ENCODE measurements around the gene ABCB10. TPM values are rescaled to one million over a fixed set of nuclear protein-coding genes. Genes with fewer than 3 reads are reported as not detected.
"Not testable (repeated sequence)": the region's sequence is repeated elsewhere in the genome, so short reads cannot be mapped to it uniquely, and the experiment has no call there.

ABCB10 gene
- total and polyA plus RNA-seq, 5 donors from 2014 or later = 10.5 to 20.0 (median 17.1) TPM

DNA sequence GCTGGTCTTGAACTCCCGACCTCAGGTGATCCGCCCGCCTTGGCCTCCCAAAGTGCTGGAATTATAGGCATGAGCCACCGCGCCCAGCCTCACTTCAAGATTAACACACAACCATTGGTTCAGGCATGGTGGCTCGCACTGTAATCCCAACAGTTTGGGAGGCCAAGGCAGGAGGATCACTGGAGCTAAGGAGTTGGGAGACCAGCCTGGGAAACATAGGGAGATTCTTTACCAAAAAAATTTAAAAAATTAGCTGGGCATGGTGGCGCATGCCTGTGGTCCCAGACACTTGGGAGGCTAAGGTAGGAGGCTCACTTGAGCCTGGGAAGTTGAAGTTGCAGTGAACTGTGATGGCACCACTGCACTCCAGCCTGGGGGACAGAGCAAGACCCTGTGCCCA lies 37.4 kb upstream of the ABCB10 start:
- not testable (repeated sequence) for H3K27me3 Mint-ChIP-seq; H3K27me3 ChIP-seq (ENCODE audit: control insufficient read depth, insufficient read depth, low read length); DNase-seq; H3K4me1 ChIP-seq (ENCODE audit: control insufficient read depth, insufficient read depth, low read length, poor library complexity, severe bottlenecking); H3K9me3 ChIP-seq (ENCODE audit: control insufficient read depth in 2 of 2, low read length in 2 of 2); H3K4me3 Mint-ChIP-seq; H3K9me3 Mint-ChIP-seq; H3K27ac ChIP-seq (ENCODE audit: insufficient read depth, low read length, poor library complexity, severe bottlenecking); H3K27ac Mint-ChIP-seq; H3K4me3 ChIP-seq (ENCODE audit: low read depth, low read length); ATAC-seq (ENCODE audit: low read depth in 2 of 2)
- Mint-ChIP-seq H3K4me1 (peaks cover 8 to 13% (median 10%) of the 10 kb centered on the region in 4 donors), H3K36me3 (peaks cover 27% of the 10 kb centered on the region)
- peaks cover 48% of the 10 kb centered on the region for H3K36me3 ChIP-seq (ENCODE audit: control insufficient read depth, insufficient read depth, low read length)

DNA sequence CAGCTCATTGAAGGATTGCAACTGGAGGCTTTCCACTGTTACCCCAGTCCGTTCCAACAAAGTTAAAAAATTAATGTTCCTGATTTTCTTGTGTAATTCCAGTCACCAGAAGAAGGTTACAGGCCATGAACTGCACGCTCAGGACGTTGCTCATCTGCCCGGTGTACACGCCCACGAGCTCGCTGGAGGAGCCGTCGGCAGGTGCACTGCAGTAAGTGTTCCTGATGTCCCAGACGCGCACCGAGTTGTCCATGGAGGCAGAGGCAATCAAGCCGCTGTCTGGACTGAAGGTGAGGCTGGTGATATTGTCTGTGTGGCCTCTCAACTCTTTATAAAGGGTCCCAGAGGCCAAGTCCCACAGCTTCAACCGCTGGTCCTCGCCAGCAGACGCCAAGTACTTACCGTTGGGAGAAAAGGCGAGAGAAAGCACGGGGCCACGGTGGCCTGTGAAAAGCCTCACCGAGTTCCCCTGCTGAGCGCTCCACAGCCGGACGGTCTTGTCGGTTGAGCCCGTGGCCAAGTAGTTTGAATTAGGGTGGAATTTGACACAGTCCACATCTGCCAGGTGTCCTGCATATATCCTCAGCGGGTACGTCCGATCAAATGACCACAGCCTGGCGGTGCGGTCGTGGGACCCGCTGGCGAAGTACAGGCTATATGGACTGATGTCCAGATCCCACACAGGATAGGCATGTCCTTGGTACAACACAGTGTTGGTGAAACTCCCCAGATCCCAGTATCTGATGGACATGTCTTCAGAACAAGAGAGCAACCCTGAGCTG lies 35.9 kb upstream of the ABCB10 start:
- no peak for ATAC-seq (ENCODE audit: low read depth in 2 of 2)
- H3K27ac Mint-ChIP-seq = no peak overlapping the region
- no peaks in the 10 kb centered on the region for H3K4me1 ChIP-seq (ENCODE audit: control insufficient read depth, insufficient read depth, low read length, poor library complexity, severe bottlenecking)
- no peaks in the 10 kb centered on the region for H3K27me3 Mint-ChIP-seq
- H3K36me3 Mint-ChIP-seq = peaks cover 23% of the 10 kb centered on the region
- peaks cover 39% of the 10 kb centered on the region for H3K36me3 ChIP-seq (ENCODE audit: control insufficient read depth, insufficient read depth, low read length)
- H3K4me3 Mint-ChIP-seq = no peak overlapping the region
- no peak overlapping the region for H3K4me3 ChIP-seq (ENCODE audit: low read depth, low read length)
- no peaks in the 10 kb centered on the region for H3K27me3 ChIP-seq (ENCODE audit: control insufficient read depth, insufficient read depth, low read length)
- DNase-seq = no peak
- no peak overlapping the region for H3K27ac ChIP-seq (ENCODE audit: insufficient read depth, low read length, poor library complexity, severe bottlenecking)
- H3K9me3 ChIP-seq (ENCODE audit: control insufficient read depth in 2 of 2, low read length in 2 of 2) = no peaks in the 10 kb centered on the region
- peaks cover 8 to 11% (median 9%) of the 10 kb centered on the region in 4 donors for H3K4me1 Mint-ChIP-seq
- H3K9me3 Mint-ChIP-seq = no peaks in the 10 kb centered on the region

DNA sequence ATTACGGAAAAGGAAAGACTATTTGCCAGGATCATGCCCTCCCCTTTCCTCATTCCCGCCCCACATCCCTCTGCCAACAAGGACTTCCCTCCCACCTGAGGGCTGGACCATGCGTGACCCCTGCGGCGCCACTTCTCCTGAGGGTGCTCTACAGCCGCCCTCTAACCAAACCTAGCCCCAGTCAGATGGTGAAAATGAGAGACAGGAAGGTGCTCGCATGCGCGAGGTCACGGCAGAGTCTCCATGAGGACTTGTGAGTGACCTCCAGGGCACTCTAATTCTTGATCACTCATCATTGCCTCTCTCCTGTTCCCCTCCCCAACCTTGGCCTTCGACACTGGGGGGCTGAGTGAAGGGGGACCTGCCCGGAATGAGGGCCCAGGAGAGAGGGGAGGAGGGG lies 35.3 kb upstream of the ABCB10 start:
- Mint-ChIP-seq H3K4me3 (no peak overlapping the region), H3K27me3 (no peaks in the 10 kb centered on the region), H3K36me3 (peaks cover 21% of the 10 kb centered on the region), H3K27ac (peak overlapping the region in 1 of 3 donors; percentile 26), H3K4me1 (peaks cover 8 to 11% (median 8%) of the 10 kb centered on the region in 4 donors), H3K9me3 (no peaks in the 10 kb centered on the region)
- H3K27me3 ChIP-seq (ENCODE audit: control insufficient read depth, insufficient read depth, low read length) = no peaks in the 10 kb centered on the region
- H3K4me3 ChIP-seq (ENCODE audit: low read depth, low read length) = no peak overlapping the region
- no peak overlapping the region for H3K27ac ChIP-seq (ENCODE audit: insufficient read depth, low read length, poor library complexity, severe bottlenecking)
- ATAC-seq (ENCODE audit: low read depth in 2 of 2) (no peak), DNase-seq (no peak)
- H3K9me3 ChIP-seq (ENCODE audit: control insufficient read depth in 2 of 2, low read length in 2 of 2) = no peaks in the 10 kb centered on the region
- H3K4me1 ChIP-seq (ENCODE audit: control insufficient read depth, insufficient read depth, low read length, poor library complexity, severe bottlenecking) = no peaks in the 10 kb centered on the region
- H3K36me3 ChIP-seq (ENCODE audit: control insufficient read depth, insufficient read depth, low read length) = peaks cover 39% of the 10 kb centered on the region

DNA sequence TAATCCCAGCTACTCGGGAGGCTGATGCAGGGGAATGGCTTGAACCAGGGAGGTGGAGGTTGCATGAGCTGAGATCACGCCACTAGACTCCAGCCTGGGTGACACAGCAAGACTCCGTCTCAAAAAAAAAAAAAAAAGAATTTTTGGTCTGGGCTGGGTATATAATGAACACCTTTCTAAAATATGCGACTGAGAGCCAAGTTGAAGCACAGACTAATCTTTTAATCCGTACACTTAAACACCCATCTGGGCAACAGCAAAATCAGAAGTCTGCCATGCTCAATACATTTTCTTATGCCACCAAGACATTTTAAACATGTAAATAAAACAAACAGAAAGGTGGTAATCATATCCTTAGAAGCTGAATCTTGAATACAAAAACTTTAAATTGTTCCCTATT lies 31.6 kb upstream of the ABCB10 start:
- H3K36me3 ChIP-seq (ENCODE audit: control insufficient read depth, insufficient read depth, low read length) = peaks cover 28% of the 10 kb centered on the region
- Mint-ChIP-seq H3K4me1 (no peaks in the 10 kb centered on the region), H3K4me3 (no peak overlapping the region), H3K36me3 (peaks cover 15% of the 10 kb centered on the region), H3K27ac (no peak overlapping the region), H3K27me3 (no peaks in the 10 kb centered on the region), H3K9me3 (no peaks in the 10 kb centered on the region)
- no peak for DNase-seq
- no peak overlapping the region for H3K27ac ChIP-seq (ENCODE audit: insufficient read depth, low read length, poor library complexity, severe bottlenecking)
- no peaks in the 10 kb centered on the region for H3K4me1 ChIP-seq (ENCODE audit: control insufficient read depth, insufficient read depth, low read length, poor library complexity, severe bottlenecking)
- ATAC-seq (ENCODE audit: low read depth in 2 of 2) = no peak
- no peaks in the 10 kb centered on the region for H3K9me3 ChIP-seq (ENCODE audit: control insufficient read depth in 2 of 2, low read length in 2 of 2)
- no peak overlapping the region for H3K4me3 ChIP-seq (ENCODE audit: low read depth, low read length)
- H3K27me3 ChIP-seq (ENCODE audit: control insufficient read depth, insufficient read depth, low read length) = no peaks in the 10 kb centered on the region

DNA sequence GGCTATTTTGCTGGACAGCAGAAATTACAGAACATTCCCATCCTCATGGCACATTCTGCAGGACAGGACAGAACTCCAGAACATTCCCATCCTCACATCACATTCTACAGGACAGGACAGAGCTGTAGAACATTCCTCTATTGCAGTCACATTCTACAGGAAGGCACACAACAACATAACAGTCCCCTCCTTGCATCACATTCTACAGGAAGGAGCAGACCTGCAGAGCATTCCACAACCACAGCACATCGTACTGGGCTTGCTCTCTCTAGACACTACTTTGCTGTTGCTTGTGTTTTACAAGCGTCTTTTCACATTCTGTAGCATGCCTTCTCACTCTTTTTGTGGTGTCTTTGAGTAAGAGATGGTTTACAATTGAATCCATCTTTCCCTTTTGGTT lies 26.8 kb upstream of the ABCB10 start:
- Histone ChIP-seq H3K4me1 (ENCODE audit: control insufficient read depth, insufficient read depth, low read length, poor library complexity, severe bottlenecking) (no peaks in the 10 kb centered on the region), H3K4me3 (ENCODE audit: low read depth, low read length) (no peak overlapping the region), H3K27ac (ENCODE audit: insufficient read depth, low read length, poor library complexity, severe bottlenecking) (no peak overlapping the region), H3K36me3 (ENCODE audit: control insufficient read depth, insufficient read depth, low read length) (no peaks in the 10 kb centered on the region), H3K9me3 (ENCODE audit: control insufficient read depth in 2 of 2, low read length in 2 of 2) (no peaks in the 10 kb centered on the region), H3K27me3 (ENCODE audit: control insufficient read depth, insufficient read depth, low read length) (no peaks in the 10 kb centered on the region)
- Mint-ChIP-seq H3K36me3 (peaks cover 3% of the 10 kb centered on the region), H3K4me1 (no peaks in the 10 kb centered on the region), H3K27ac (no peak overlapping the region), H3K27me3 (no peaks in the 10 kb centered on the region), H3K4me3 (no peak overlapping the region), H3K9me3 (no peaks in the 10 kb centered on the region)
- no peak for ATAC-seq (ENCODE audit: low read depth in 2 of 2)
- no peak for DNase-seq

DNA sequence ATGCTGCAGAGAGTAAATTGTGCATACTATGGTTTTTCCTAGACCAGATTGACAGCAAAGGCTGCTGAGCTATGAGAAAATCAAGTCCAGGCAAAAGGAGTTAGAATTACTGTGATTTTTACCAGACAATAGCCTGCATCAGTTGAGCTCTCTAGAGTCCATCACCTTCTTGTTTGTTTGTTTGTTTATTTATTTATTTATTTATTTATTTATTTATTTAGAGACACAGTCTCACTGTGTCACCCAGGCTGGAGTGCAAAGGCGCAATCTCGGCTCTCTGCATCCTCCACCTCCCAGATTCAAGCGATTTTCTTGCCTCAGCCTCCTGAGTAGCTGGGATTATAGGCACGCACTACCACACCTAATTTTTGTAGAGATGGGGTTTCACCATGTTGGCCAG lies 24.2 kb upstream of the ABCB10 start:
- DNase-seq (no peak), ATAC-seq (ENCODE audit: low read depth in 2 of 2) (no peak)
- peaks cover 8% of the 10 kb centered on the region for H3K27me3 Mint-ChIP-seq
- Histone ChIP-seq H3K36me3 (ENCODE audit: control insufficient read depth, insufficient read depth, low read length) (no peaks in the 10 kb centered on the region), H3K27me3 (ENCODE audit: control insufficient read depth, insufficient read depth, low read length) (no peaks in the 10 kb centered on the region), H3K4me1 (ENCODE audit: control insufficient read depth, insufficient read depth, low read length, poor library complexity, severe bottlenecking) (no peaks in the 10 kb centered on the region), H3K9me3 (ENCODE audit: control insufficient read depth in 2 of 2, low read length in 2 of 2) (no peaks in the 10 kb centered on the region), H3K4me3 (ENCODE audit: low read depth, low read length) (no peak overlapping the region), H3K27ac (ENCODE audit: insufficient read depth, low read length, poor library complexity, severe bottlenecking) (no peak overlapping the region)
- H3K9me3 Mint-ChIP-seq = peaks cover 0 to 2% (median 0%) of the 10 kb centered on the region in 7 donors
- H3K36me3 Mint-ChIP-seq = no peaks in the 10 kb centered on the region
- no peaks in the 10 kb centered on the region for H3K4me1 Mint-ChIP-seq
- no peak overlapping the region for H3K27ac Mint-ChIP-seq
- no peak overlapping the region for H3K4me3 Mint-ChIP-seq

DNA sequence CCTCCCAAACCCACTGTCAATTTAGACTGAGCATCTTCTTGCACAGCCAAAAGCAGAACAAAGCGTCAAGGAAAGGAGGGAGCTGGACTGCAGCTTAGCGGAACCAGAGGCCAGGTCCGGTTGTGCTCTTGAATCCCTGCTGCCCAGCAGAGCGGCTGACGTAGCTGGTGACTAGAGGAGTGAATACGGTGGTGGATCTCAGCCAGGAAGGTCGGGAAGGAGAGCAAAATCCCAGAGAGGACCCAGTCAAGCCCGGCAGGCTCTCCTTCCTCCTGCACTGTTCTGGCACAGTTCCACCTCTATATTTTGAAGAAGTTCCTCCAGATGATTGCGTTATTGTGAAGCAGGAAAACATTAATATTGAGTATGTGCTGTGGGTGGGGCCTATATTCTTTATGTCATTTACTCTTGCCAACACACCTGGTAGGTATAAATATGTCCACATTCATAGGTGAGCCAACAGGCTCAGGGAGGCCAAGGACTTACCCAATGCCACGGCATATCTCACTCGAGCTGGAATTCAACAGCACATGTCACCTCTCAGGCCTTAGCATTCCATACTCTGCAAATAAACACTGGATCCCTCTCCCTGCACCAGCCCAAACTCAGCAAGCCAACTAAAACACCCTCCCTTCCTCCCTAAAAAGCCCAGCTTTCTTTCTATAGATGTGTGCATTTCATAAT lies 23.6 kb upstream of the ABCB10 start:
- Mint-ChIP-seq H3K4me1 (no peaks in the 10 kb centered on the region), H3K27ac (no peak overlapping the region), H3K4me3 (no peak overlapping the region), H3K9me3 (peaks cover 0 to 2% (median 0%) of the 10 kb centered on the region in 7 donors), H3K27me3 (peaks cover 8% of the 10 kb centered on the region), H3K36me3 (no peaks in the 10 kb centered on the region)
- no peaks in the 10 kb centered on the region for H3K9me3 ChIP-seq (ENCODE audit: control insufficient read depth in 2 of 2, low read length in 2 of 2)
- ATAC-seq (ENCODE audit: low read depth in 2 of 2) (no peak), DNase-seq (no peak)
- H3K27me3 ChIP-seq (ENCODE audit: control insufficient read depth, insufficient read depth, low read length) = no peaks in the 10 kb centered on the region
- no peaks in the 10 kb centered on the region for H3K4me1 ChIP-seq (ENCODE audit: control insufficient read depth, insufficient read depth, low read length, poor library complexity, severe bottlenecking)
- H3K36me3 ChIP-seq (ENCODE audit: control insufficient read depth, insufficient read depth, low read length) = no peaks in the 10 kb centered on the region
- H3K27ac ChIP-seq (ENCODE audit: insufficient read depth, low read length, poor library complexity, severe bottlenecking) = no peak overlapping the region
- no peak overlapping the region for H3K4me3 ChIP-seq (ENCODE audit: low read depth, low read length)

DNA sequence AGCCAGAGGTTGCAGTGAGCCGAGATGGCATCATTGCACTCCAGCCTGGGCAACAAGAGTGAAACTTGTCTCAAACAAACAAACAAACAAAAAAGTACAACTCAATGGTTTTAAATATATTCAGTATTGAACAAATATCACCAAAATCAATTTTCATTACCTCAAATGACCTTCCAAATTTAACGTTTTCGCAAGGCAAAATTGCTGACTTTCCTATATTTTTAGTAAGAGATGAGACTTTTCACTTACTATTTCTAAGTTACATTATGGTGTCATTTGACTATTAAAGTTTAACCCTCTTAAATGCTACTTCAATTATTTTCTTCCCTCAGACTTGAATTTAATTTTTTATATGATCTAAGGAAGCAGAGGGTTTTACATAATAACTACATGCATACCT lies 23.0 kb upstream of the ABCB10 start:
- no peaks in the 10 kb centered on the region for H3K9me3 ChIP-seq (ENCODE audit: control insufficient read depth in 2 of 2, low read length in 2 of 2)
- Mint-ChIP-seq H3K27me3 (peaks cover 8% of the 10 kb centered on the region), H3K4me3 (no peak overlapping the region), H3K9me3 (peaks cover 0 to 2% (median 0%) of the 10 kb centered on the region in 7 donors), H3K36me3 (no peaks in the 10 kb centered on the region), H3K27ac (no peak overlapping the region), H3K4me1 (no peaks in the 10 kb centered on the region)
- no peaks in the 10 kb centered on the region for H3K27me3 ChIP-seq (ENCODE audit: control insufficient read depth, insufficient read depth, low read length)
- H3K36me3 ChIP-seq (ENCODE audit: control insufficient read depth, insufficient read depth, low read length) = no peaks in the 10 kb centered on the region
- no peaks in the 10 kb centered on the region for H3K4me1 ChIP-seq (ENCODE audit: control insufficient read depth, insufficient read depth, low read length, poor library complexity, severe bottlenecking)
- no peak for DNase-seq
- H3K4me3 ChIP-seq (ENCODE audit: low read depth, low read length) = no peak overlapping the region
- H3K27ac ChIP-seq (ENCODE audit: insufficient read depth, low read length, poor library complexity, severe bottlenecking) = no peak overlapping the region
- ATAC-seq (ENCODE audit: low read depth in 2 of 2) = no peak

Measured in CD4-positive, CD25-positive, alpha-beta regulatory T cell (primary cell).